ENCODE measurements around the gene PPM1H.

The PPM1H gene

DNA sequence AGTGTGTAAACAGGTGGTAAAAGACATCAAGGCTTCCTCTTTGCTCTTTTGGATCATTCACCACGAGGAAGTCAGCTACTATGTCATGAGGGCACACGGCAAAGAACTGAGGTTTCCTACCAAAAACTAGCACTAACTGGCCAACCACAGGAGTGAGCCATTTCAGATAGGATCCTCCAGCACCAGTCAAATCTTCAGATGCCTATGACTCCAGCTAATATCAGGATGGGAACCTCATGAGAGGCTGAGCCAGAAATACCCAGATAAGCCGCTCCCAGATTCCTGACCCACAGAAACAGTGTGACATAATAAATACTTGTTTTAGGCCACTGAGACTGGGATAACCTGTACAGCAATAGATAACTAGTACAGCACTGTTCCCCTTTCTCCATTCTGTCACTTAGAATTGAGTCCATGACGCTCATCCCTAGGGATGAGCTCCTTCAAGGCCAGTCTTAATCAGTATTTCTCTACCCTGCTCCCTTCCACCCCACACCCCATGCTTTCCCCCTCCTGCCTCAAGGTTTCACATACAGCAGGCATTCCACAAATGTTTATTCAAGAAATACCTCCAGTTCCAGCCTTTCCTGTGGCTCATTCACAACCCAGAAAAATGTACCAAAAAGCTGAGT lies 68.4 kb downstream of the PPM1H start:
- DNase-seq: no peak

- DNase-seq: no peak
Measured at GRCh38 chr12:62865937-62866336, 69.0 kb downstream of the PPM1H start.

DNA sequence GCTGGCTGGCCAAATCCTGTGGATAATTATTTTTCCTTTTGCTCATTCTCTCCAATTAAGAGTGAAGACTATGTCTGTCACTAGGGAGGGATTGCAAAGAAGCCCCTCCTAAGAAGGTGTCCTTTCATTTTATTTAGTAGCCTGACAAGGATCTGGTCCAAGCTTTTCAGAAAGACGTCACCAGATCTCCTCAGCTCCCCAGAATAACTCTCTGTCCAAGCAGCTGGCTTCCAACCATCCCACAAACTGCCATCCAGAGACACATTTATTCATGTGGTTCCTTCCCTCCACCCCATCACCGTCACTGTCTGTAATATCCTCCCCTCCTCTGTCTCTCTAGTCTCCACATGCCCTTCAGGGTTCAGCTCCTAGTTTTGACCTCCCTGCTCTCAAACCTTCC lies 69.9 kb downstream of the PPM1H start:
- DNase-seq: no peak

GRCh38 chr12:62862259-62862881 lies 72.6 kb downstream of the PPM1H start:
- no peak for DNase-seq

DNA sequence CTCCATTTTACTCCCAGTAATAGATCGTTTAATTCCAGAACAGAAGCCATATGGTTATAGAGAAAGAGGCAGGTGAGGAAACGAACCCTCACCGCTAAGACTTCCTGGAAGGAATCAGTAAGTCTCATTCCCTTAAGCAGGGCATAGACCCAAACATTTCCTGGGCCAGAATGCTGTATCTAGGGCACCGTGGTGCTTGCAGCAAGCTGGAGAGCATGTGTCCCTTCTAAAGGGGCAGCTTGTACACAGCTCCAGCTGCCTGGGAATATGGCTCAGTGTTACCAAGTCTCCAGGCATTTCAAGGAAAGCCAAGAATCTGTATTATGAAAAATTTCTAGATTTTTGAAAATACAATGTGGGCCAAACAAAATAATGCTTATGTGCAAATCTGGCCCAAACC lies 73.4 kb downstream of the PPM1H start:
- DNase-seq: no peak

DNA sequence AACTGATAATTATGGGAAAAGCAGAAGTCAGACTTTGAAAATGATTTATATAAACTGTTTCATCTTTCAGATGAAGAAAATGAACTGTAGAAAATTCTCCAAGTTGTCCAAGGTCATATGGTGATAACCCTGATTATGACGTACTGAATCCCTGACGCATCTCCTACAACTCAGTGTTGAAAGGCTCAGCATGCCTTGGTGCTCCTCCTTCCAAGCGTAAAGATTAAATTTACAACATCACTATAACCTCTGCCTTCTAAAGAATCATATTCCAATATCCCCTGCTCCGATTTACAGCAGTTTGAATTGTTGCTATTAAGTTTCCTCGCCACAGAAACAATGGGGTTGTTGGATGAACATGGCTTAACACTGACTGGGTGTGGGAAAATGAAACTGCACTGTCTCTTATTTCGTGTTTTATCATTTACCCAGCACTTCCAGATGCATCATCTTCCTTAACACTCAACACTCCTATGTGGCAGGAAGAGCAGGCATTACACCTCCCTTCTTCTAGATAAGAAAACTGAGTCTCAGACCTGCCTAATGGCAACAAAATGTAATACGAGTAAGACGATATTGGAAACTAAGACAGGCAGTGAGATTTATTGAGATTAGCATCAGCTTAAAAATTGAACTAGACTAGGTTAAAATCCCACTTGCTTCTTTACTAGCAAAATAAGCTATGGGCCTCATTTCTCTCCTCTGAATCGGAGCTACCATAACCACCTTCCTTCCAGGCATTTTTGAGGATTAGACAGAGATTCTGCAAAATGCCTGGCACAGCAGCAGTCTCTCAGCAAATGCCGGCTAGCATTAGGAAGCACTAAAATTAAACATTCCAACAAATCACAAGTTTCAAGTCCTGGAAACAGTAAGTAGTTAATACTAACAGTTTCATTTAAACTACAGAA lies 74.2 kb downstream of the PPM1H start:
- DNase-seq: no peak

GRCh38 chr12:62860020-62860419 lies 74.9 kb downstream of the PPM1H start:
- no peak for DNase-seq

- no peak for DNase-seq
Measured at GRCh38 chr12:62859321-62859737, 75.6 kb downstream of the PPM1H start.

- no peak for DNase-seq
Measured at GRCh38 chr12:62856454-62856853, 78.5 kb downstream of the PPM1H start.

DNA sequence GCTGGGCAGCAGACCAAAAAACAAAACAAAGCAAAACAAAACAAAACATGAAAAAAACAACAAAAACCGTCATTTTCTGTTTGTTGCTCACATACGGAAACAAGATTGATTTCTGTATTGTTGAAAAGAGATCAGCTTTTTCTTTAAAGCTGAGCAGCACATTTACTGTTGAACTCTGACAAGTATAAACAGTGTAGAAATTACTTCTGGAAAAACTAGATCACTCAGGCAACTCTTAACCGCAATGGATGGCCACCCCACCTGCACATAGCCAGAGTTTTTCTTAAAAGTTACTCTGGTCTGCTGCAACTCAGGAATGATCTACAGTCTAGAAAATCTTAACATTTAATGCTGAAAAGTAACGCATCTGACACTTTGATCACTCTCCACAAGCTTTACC lies 80.9 kb downstream of the PPM1H start:
- DNase-seq: no peak

DNA sequence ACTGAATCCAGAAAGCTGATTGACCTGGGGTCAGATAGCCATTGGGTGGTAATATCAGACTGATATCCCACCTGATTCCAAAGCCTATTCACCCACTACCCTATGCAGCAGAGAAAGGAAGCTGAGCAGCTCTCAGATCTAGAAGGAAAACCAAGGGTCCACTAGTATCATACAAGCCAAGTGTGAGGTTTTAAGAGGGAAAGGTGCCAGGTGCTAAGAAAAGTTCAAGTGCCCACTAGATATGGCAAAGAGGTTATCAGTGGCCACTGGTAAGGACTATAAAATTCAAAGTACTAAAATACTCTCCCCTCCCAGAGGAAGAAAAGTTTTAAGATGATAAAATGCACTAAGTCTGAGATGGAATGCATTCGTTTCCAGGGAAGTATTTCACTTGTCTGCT lies 85.6 kb downstream of the PPM1H start:
- no peak for DNase-seq

DNA sequence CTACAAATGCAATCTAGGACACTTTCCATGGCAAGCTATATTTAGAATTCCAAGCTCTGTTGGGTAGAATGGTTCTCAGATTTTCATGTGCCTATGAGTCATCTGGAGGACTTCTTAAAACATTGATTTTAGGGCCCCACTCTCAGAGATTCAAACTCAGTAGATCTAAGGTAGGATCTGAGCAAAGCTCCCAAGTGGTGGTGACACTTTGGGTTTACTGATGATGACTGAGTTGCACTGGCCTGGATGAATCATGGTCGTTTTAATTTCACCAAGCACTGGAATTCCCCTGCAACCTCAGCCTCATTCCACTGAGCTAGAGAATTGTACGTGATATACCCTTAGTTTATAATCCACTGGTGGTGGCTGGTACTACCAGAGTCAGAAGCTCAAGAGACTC lies 86.5 kb downstream of the PPM1H start:
- no peak for DNase-seq

GRCh38 chr12:62847709-62848108 lies 87.2 kb downstream of the PPM1H start:
- no peak for DNase-seq

GRCh38 chr12:62846491-62846890 lies 88.5 kb downstream of the PPM1H start:
- DNase-seq: no peak

DNA sequence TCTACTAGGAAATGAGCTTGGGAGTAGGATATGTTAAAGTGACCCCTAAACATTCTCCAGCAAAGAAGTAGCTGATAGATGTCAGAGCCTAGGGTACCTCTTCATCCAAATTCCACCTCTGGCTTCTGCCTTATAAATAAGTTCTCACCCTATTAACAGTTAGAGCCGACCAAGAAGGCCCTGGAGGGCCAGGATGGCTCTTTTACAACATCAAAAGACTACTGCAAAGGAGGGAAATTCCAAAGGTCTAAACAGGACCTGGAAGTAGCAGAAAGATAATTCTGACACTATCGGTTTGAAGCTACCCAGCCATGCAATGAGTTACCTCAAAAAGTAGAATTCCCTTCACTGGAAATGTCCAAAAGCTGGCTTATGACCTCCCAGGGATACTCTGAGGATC lies 90.0 kb downstream of the PPM1H start:
- no peak for DNase-seq

- no peak for DNase-seq
Measured at GRCh38 chr12:62843716-62844115, 91.2 kb downstream of the PPM1H start.

DNA sequence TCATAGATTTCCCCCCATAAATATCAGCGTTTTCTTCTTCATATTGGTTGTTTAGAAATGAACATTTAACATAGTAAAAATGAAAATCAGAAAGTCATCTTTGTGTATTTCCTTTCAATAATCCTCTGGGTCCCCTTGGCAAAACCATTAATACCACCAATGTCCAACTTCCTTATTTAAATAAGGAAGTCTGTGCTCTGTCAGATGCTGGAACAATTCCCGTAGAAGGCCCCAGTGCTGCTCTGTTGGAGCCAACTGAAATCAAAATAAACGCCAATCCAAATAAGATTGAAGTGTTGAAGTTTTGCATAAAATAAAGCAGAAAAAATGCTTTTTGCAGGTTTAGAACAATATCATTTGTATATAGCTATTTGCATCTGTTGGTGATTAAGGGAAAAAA lies 93.1 kb downstream of the PPM1H start:
- DNase-seq: no peak

DNA sequence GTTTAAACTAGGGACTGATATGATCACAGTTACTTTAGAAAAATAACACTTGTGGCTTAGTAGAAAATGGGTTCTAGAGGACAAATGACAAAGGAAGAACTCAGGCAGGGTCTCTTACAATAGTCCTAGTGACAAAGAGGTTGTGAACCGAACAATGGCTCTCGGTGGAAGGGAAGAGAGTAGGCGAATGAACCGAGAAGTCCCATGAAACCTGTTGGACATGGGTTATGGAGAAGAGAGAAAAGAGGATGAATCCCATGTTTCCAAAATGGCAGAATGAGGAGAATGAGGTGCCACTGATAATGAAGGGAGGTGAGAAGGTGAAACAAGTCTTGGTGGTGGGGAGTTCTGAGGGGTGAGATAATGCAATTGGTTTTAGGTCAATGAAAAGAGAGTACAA lies 94.1 kb downstream of the PPM1H start:
- DNase-seq: no peak

DNA sequence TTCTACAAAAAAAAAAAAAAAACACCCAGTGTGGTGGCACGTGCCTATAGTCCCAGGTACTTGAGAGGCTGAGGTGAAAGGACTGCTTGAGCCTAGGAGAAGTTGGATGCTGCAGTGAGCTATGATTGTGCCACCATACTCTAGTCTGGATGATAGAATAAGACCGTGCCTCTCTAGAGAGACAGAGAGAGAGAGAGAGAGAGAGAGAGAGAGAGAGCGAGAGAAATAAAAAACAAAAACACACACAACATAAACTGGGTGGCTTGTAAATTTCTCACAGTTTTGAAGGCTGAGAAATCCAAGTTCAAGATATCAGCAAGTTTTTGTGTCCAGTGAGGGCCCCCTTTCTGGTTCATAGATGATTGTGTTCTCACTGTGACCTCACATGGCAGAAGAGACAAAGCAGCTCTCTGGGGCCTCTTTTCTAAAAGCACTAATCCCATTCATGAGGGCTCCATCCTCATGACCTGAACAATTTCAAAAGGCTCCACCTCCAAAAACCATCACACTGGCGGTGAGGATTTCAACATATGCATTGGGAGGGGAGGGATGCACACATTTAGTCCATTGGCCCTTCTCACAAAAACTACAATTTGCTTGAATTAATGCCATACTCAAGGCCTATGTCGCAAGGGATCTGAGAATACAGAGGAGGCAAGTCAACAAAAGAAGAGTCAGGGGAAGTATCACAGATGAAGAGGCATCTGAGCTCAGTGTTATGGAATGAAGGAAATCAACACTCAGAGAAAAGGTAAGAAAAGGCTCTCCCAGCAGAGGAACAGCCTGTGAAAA lies 94.9 kb downstream of the PPM1H start:
- no peak for DNase-seq

GRCh38 chr12:62834971-62835547 lies 99.9 kb downstream of the PPM1H start:
- DNase-seq: no peak

- no peak for DNase-seq
Measured at GRCh38 chr12:62834406-62834805, 100.5 kb downstream of the PPM1H start.

DNA sequence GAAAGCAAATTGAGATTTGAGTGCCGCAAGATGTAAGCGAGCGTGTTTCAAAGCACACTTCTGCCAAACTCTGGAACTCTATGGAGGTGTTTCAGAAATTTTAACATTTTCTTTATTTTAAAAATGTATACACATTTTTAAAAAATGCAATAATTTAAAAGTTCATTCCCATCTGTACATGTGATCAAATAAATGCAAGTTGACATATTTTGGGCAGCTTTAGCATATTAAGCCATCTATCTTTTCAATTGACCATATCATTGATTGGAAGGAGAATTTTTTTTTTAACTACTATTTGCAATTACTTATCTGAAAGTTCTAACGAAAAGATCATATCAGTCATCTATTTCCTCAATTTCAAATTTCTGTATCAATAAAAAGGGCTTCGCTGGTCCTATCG lies 101.3 kb downstream of the PPM1H start:
- DNase-seq: no peak

GRCh38 chr12:62832558-62832957 lies 102.4 kb downstream of the PPM1H start:
- DNase-seq: no peak

All from DMS79 (cell line).